Duodenal mucosa (tissue), 2 donors: ENCODE results near the gene GPR183.
A peak's percentile ranks its signal among the peaks of the same experiment; 100 is the strongest.

Experiments
- H3K27ac ChIP-seq: one replicate; pipeline ENCODE4 v1.7.0; 2013; ENCODE audit warnings: low read depth, low read length
- H3K27me3 ChIP-seq, 2 donors: one replicate each; pipeline ENCODE4 v1.7.0; 2013; ENCODE audit warnings: low read length in 2 of 2, control low read depth in 1 of 2; ENCODE audit not compliant: insufficient read depth in 2 of 2, control insufficient read depth in 1 of 2
- H3K36me3 ChIP-seq, 2 donors: one replicate each; pipeline ENCODE4 v1.7.0; 2013; ENCODE audit warnings: low read length in 2 of 2, control low read depth in 1 of 2; ENCODE audit not compliant: insufficient read depth in 2 of 2, control insufficient read depth in 1 of 2
- H3K4me1 ChIP-seq, 2 donors: one replicate each; pipeline ENCODE4 v1.7.0; 2013; ENCODE audit warnings: low read length in 2 of 2, control low read depth in 1 of 2; ENCODE audit not compliant: insufficient read depth in 2 of 2, control insufficient read depth in 1 of 2
- H3K4me3 ChIP-seq, 2 donors: one replicate each; pipeline ENCODE4 v1.7.0; 2013; ENCODE audit warnings: low read length in 2 of 2, low read depth in 1 of 2
- H3K9ac ChIP-seq, 2 donors: one replicate each; pipeline ENCODE4 v1.7.0; 2013; ENCODE audit warnings: low read length in 2 of 2, low read depth in 1 of 2
- H3K9me3 ChIP-seq, 2 donors: one replicate each; pipeline ENCODE4 v1.7.0; 2013; ENCODE audit warnings: low read length in 2 of 2, control low read depth in 1 of 2; ENCODE audit not compliant: control insufficient read depth in 1 of 2

GPR183 gene

GRCh38 chr13:99288089-99288488 is 19.1 kb downstream of the GPR183 start:
- H3K27ac ChIP-seq, result no peak overlapping the region
- peaks cover 2 to 4% of the 10 kb centered on the region in 2 donors for H3K36me3 ChIP-seq
- no peaks in the 10 kb centered on the region for H3K27me3 ChIP-seq
- no peak overlapping the region for H3K4me3 ChIP-seq
- no peaks in the 10 kb centered on the region for H3K9me3 ChIP-seq
- peaks cover 17 to 33% of the 10 kb centered on the region in 2 donors for H3K4me1 ChIP-seq
- no peak overlapping the region for H3K9ac ChIP-seq

DNA sequence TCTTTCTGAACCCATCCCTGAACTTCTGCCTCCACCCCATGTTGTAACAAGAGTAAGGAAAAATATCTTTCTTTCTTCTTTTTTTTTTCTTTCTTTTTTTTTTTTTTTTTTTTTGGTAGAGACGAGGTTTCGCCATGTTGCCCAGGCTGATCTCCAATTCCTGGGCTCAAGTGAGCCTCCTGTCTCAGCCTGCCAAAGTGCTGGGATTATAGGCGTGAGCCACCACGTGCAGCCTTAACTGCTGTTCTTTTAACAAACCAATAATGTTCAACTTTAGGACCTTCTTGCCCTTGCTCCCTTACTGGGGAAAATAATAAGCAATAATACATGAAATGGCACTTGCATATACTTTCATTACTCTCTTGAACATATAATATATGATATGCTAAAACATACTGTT is 19.6 kb downstream of the GPR183 start:
- Histone ChIP-seq H3K9ac (no peak overlapping the region), H3K27me3 (no peaks in the 10 kb centered on the region), H3K4me3 (no peak overlapping the region), H3K9me3 (no peaks in the 10 kb centered on the region), H3K27ac (no peak overlapping the region), H3K36me3 (peaks cover 2% of the 10 kb centered on the region in 2 donors), H3K4me1 (peaks cover 17 to 38% of the 10 kb centered on the region in 2 donors)

GRCh38 chr13:99285432-99286182 is 21.6 kb downstream of the GPR183 start:
- H3K9me3 ChIP-seq, result no peaks in the 10 kb centered on the region
- no peak overlapping the region for H3K27ac ChIP-seq
- H3K36me3 ChIP-seq, result peaks cover 2% of the 10 kb centered on the region in 2 donors
- H3K27me3 ChIP-seq, result no peaks in the 10 kb centered on the region
- H3K4me3 ChIP-seq, result no peak overlapping the region
- H3K9ac ChIP-seq, result no peak overlapping the region
- peaks cover 17 to 44% of the 10 kb centered on the region in 2 donors for H3K4me1 ChIP-seq

DNA sequence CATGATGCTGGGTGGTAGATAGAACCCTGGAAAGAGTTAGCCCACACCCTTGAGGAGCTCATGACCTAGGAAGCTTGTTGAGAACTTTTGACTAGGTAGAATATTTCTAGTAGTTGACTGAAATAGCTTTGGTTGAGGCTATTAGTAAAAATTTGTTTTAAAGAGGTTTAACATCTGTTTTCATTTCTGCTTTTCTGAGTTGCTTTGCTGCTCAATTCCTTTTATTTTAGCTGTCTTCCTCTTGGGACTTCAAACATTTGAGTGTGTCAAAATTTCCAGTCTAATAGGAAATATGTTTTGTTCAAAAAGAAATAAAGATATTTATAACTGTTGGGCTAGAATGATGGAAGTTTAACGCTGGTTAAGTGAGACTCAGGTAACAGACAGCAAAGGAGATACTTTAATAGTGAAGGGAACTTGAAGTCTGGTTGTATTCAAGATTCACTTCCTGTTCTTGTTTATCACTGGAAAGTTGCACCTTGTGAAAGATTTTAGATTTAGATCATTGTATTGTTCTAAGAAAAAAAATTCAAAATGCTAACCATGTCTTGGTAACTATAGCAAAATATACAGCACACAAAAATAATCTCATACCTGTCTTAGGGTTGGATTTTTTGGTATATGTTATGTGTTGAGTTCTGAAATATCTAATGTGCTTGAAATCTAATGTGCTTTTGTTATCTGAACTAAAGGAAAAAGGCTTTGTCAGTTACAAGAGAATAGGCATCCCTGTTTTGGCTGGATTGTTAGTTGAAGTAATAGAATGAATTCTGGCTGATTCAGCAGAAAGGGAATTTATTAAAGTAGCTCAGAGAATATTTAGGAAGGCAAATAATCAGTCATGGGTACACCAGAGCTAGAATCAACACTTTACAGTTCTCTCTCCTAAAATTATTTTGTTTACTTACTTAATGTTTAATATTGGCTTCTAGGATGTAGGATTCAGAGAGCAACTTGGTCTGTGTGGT is 24.7 kb downstream of the GPR183 start:
- Histone ChIP-seq H3K27me3 (no peaks in the 10 kb centered on the region), H3K36me3 (peaks cover 0 to 7% of the 10 kb centered on the region in 2 donors), H3K9ac (peak overlapping the region in 1 of 2 donors; percentile 11), H3K27ac (peak overlapping the region; percentile 3), H3K4me1 (peaks cover 17 to 43% of the 10 kb centered on the region in 2 donors), H3K4me3 (no peak overlapping the region), H3K9me3 (no peaks in the 10 kb centered on the region)

GRCh38 chr13:99281811-99282263 is 25.4 kb downstream of the GPR183 start:
- Histone ChIP-seq H3K36me3 (peaks cover 0 to 7% of the 10 kb centered on the region in 2 donors), H3K27ac (peak overlapping the region; percentile 3), H3K9me3 (no peaks in the 10 kb centered on the region), H3K4me1 (peaks cover 17 to 43% of the 10 kb centered on the region in 2 donors), H3K9ac (no peak overlapping the region), H3K27me3 (no peaks in the 10 kb centered on the region), H3K4me3 (no peak overlapping the region)

GRCh38 chr13:99280166-99280565 is 27.0 kb downstream of the GPR183 start:
- Histone ChIP-seq H3K27me3 (no peaks in the 10 kb centered on the region), H3K4me1 (peaks cover 3 to 32% of the 10 kb centered on the region in 2 donors), H3K9me3 (no peaks in the 10 kb centered on the region), H3K4me3 (no peak overlapping the region), H3K9ac (no peak overlapping the region), H3K36me3 (peaks cover 5 to 7% of the 10 kb centered on the region in 2 donors), H3K27ac (no peak overlapping the region)

- Histone ChIP-seq H3K4me1 (peaks cover 0 to 29% of the 10 kb centered on the region in 2 donors), H3K4me3 (no peak overlapping the region), H3K27me3 (no peaks in the 10 kb centered on the region), H3K27ac (no peak overlapping the region), H3K9ac (no peak overlapping the region), H3K9me3 (no peaks in the 10 kb centered on the region), H3K36me3 (peaks cover 5 to 10% of the 10 kb centered on the region in 2 donors)
These were observed 27.6 kb downstream of the GPR183 start for GRCh38 chr13:99279637-99280036.

DNA sequence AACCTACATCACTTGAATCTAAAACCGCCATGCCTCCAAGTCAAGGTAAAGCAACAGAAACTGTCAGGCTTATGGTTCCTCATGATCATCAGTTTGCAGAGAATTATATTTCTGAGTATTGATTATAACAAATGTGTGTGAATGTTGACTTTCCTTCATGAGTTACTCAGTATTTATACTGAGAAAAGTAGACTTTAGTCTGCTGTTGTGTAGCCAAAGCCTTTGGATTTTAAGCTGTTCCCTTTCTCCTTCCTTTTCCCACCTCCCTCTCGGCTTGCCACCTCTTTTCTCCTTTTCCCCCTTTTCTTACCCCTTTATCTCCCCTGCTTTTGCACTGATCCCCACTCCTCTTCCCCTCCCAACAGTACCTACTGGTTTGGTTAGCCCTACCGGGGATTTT is 28.4 kb downstream of the GPR183 start:
- Histone ChIP-seq H3K4me1 (peaks cover 0 to 28% of the 10 kb centered on the region in 2 donors), H3K9me3 (no peaks in the 10 kb centered on the region), H3K4me3 (no peak overlapping the region), H3K27me3 (no peaks in the 10 kb centered on the region), H3K36me3 (peaks cover 5 to 10% of the 10 kb centered on the region in 2 donors), H3K27ac (no peak overlapping the region), H3K9ac (no peak overlapping the region)

- Histone ChIP-seq H3K27ac (no peak overlapping the region), H3K27me3 (no peaks in the 10 kb centered on the region), H3K4me1 (peaks cover 0 to 25% of the 10 kb centered on the region in 2 donors), H3K4me3 (no peak overlapping the region), H3K9ac (no peak overlapping the region), H3K9me3 (no peaks in the 10 kb centered on the region), H3K36me3 (peaks cover 5 to 10% of the 10 kb centered on the region in 2 donors)
These were observed 29.0 kb downstream of the GPR183 start for GRCh38 chr13:99278200-99278599.

GRCh38 chr13:99277629-99278028 is 29.6 kb downstream of the GPR183 start:
- Histone ChIP-seq H3K36me3 (peaks cover 5 to 10% of the 10 kb centered on the region in 2 donors), H3K9me3 (no peaks in the 10 kb centered on the region), H3K9ac (no peak overlapping the region), H3K4me3 (no peak overlapping the region), H3K4me1 (peaks cover 0 to 19% of the 10 kb centered on the region in 2 donors), H3K27me3 (no peaks in the 10 kb centered on the region), H3K27ac (no peak overlapping the region)
